AG10803 (cell line): ENCODE data around the gene ANKRD50.

Experiments
- DNase-seq: peaks from one replicate; pipeline ENCODE4 v3.0.0; 2010; ENCODE audit warnings: low read depth
- H3K4me3 ChIP-seq: 2 replicates; pipeline ENCODE4 v1.5.1; 2011; ENCODE audit warnings: mild to moderate bottlenecking, low read length, control low read depth
- TF ChIP-seq, protein P1 (sequence below): conservative IDR thresholded peaks from 2 replicates; pipeline ENCODE4 v1.5.1; 2011; ENCODE audit warnings: mild to moderate bottlenecking, low read length, control low read depth, inconsistent platforms

Gene ANKRD50

DNA sequence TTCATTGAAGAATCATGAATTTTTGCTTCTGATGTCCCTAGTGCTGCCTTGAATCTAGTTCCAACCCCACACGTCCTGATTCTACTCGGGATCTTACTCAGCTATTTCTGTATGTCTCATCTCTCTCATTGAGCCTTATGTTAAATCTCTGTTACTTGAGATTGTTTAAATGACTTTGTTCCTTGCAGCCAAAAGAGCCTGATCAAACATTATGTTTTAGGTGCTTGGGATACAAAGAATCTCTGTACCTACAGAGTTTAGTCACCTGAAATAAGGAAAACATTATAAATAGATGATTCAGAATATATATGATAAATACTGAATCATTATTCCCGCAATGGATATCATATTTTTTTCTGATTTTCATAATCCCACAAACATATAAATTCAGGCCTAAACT, 13.7 kb upstream of the ANKRD50 start:
- TF ChIP-seq, protein P1, sequence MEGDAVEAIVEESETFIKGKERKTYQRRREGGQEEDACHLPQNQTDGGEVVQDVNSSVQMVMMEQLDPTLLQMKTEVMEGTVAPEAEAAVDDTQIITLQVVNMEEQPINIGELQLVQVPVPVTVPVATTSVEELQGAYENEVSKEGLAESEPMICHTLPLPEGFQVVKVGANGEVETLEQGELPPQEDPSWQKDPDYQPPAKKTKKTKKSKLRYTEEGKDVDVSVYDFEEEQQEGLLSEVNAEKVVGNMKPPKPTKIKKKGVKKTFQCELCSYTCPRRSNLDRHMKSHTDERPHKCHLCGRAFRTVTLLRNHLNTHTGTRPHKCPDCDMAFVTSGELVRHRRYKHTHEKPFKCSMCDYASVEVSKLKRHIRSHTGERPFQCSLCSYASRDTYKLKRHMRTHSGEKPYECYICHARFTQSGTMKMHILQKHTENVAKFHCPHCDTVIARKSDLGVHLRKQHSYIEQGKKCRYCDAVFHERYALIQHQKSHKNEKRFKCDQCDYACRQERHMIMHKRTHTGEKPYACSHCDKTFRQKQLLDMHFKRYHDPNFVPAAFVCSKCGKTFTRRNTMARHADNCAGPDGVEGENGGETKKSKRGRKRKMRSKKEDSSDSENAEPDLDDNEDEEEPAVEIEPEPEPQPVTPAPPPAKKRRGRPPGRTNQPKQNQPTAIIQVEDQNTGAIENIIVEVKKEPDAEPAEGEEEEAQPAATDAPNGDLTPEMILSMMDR = no peak
- no peak for DNase-seq
- no peak overlapping the region for H3K4me3 ChIP-seq

DNA sequence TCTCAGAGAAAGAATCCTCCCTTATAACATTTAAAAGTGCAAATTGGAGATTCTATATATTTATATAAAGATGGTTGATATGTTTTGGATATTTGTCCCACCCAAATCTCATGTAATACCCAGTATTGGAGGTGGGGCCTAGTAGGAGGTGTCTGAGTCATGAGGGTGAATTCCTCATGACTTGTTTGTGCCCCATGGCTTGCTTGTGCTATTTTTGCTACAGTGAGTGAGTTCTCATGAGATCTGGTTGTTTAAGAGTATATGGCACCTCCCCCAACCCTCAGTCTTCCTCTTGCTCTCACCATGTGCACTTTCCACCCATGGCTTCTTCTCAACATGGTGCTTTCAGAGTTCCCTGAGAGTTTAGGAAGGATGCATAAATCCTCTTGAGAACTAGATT, 9.5 kb upstream of the ANKRD50 start:
- no peak for DNase-seq

DNA sequence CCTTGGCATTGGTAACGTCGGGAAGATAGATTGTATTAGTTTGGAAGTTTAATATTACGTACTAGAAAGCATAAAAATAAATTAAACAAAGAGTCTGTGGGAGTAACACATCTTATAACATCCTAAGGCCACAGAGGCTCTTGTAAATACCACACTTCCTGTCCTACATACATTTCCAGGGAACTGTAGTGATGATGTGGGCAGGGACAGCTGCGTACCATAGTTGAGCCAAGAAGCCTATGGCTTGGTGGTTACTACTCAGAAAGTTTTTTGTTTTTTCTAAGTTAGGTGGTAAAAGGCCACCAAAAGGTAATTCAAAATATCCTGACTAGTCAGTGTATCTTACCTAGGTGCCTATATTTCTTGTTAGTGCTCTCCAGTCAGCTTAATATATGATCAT, 4.6 kb upstream of the ANKRD50 start:
- TF ChIP-seq, protein P1 = no peak
- no peak for DNase-seq
- H3K4me3 ChIP-seq = no peak overlapping the region

More for the DNA sequence above, 9.5 kb upstream of the ANKRD50 start:
- TF ChIP-seq, protein P1 = no peak
- H3K4me3 ChIP-seq = no peak overlapping the region

DNA sequence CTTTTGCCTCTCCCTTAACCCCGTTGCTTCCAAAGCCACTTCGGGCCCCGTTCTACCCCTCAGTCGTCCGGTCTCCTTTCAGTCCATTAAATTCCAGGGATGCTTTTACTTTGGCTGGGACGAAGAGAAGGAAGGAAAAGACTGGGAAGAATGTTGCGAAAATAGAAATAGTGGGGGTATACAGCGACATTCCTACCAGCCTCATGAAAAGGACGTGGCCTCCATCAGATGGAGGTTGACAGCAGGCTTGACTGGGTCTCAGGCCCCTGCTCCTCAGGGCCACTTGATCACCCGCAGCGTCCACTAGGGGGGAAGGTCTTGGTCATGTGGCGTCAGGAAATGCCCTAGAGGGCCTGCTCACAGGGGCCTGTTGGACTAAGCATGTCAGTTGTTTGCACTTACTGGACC, 657 bp upstream of the ANKRD50 start:
- TF ChIP-seq, protein P1 = peak; percentile 57
- DNase-seq = peak; percentile 82
- H3K4me3 ChIP-seq = peak overlapping the region; percentile 78

DNA sequence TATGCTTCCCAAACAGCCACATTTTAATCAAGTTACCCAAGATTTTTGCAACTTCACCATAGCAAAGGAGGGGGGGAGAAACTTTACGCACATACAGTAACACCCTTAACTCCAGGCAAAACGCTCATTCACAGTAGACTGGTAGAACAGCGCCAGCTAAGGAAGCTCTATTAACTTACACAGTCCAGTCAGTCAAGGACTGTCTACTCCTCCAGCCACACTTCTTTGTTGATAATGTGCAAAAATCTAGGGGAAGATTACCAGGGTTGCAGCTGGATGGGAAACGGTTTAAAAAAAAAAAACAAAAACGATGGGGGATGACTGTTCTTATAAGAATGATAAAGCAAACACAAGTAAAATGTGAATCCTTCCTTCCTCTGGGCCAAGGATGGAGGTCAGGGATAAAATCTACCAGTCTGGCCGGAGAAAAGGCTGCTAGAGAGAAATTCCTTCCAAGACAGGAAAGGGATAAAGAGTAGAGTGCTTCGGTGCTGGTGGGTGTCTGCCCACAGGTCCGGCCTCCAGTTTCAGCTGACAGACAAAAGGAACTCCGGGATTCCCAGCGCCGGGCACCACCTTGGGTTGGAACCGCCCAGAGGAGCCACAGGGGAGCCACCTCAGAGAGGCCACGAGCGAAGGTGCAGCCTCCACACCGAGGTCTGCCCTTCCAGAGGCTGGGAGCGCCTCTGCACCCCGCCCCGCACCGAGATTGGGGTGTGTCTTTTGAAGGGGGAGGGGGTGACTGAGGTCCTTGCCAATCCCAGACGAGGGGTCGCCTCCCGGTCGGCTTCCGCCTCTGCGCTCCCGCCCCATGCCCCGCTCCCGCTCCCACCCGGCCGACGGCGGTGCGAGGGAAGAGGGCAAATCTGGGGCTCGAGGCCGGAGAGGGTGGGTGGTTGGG, 811 bp downstream of the ANKRD50 start:
- H3K4me3 ChIP-seq = peak overlapping the region; percentile 78
- DNase-seq = peak; percentile 80
- TF ChIP-seq, protein P1 = peak; percentile 35

DNA sequence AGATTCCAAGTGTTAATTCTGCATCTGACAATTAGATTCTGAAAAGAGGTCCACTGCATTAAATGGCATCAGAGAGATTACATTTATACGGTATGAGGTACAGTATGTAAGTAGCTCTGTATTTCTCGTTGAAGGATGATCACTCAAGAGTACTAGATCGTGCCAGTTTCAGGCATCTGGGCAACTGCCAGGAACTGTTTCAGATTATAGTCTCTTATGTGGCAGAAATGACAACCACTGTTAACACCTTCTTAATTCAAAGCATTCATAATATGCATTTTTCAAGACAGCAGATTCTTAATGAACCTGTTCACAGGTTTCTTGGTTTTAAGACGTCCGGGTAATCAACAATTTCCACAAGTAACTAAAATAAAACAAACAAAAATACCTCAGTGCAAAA, 1.6 kb downstream of the ANKRD50 start:
- H3K4me3 ChIP-seq = peak overlapping the region; percentile 78
- TF ChIP-seq, protein P1 = no peak
- peak; percentile 28 for DNase-seq
